Body of pancreas (tissue), 4 donors: Measurements from ENCODE around the gene IGF2BP1. TPM values are rescaled to one million over a fixed set of nuclear protein-coding genes. Genes with fewer than 3 reads are reported as not detected.
"Not testable (repeated sequence)": the region's sequence is repeated elsewhere in the genome, so short reads cannot be mapped to it uniquely, and the experiment has no call there.

Source experiments
- ATAC-seq: fragments of 150-250 bp; one replicate; pipeline ENCODE4 v1.9.1; 2016
- DNase-seq, 4 donors: peaks; one replicate each; pipeline ENCODE4 v3.0.0-alpha.2; 2019
- H3K27ac ChIP-seq, 4 donors: fragments of 200-600 bp; sonication (generic); 1 replicate in 3 of 4; 2 replicates in 1 of 4; pipeline versions ENCODE4 v1.5.1 to v1.6.1; 2016 to 2019; ENCODE audit warnings: mild to moderate bottlenecking in 1 of 4, mixed read lengths in 1 of 4, moderate library complexity in 1 of 4
- H3K27me3 ChIP-seq, 2 donors: fragments of 200-600 bp; sonication (generic); one replicate each; pipeline ENCODE4 v1.6.0; 2016; ENCODE audit warnings: mild to moderate bottlenecking in 1 of 2
- H3K36me3 ChIP-seq, 2 donors: fragments of 200-600 bp; sonication (generic); replicated peaks in 1 of 2; 2 replicates each; pipeline ENCODE4 v1.5.1; 2016; ENCODE audit warnings: low read depth in 2 of 2; ENCODE audit not compliant: insufficient read depth in 1 of 2
- H3K4me1 ChIP-seq: fragments of 200-600 bp; sonication (generic); one replicate; pipeline ENCODE4 v1.6.0; 2016
- H3K4me3 ChIP-seq, 2 donors: fragments of 200-600 bp; sonication (generic); 1 replicate in 1 of 2; 2 replicates in 1 of 2; pipeline ENCODE4 v1.5.1; 2016 to 2019
- H3K9me3 ChIP-seq, 3 donors: fragments of 200-600 bp; sonication (generic); 1 replicate in 2 of 3; 2 replicates in 1 of 3; pipeline ENCODE4 v1.5.1; 2016
- POLR2A ChIP-seq, 3 donors: fragments of 450-650 bp; IDR thresholded peaks; one replicate each; pipeline ENCODE4 v1.6.1; 2016; ENCODE audit warnings: antibody characterized with exemption in 3 of 3, mild to moderate bottlenecking in 2 of 3
- WGBS, 2 donors: methylation state at CpG; one replicate each; pipeline ENCODE4 v1.1.5; 2017; 5-methylcytosine and 5-hydroxymethylcytosine counted together
- intact Hi-C: fragments of 100-400 bp; cut with DNase I; formaldehyde crosslinking; loops from one replicate; pipeline ENCODE4 v1.15.1; 2023
- total RNA-seq, 2 donors: library from RNA; depleted of rRNA; stranded (reverse); fragments of >200 nt; gene quantifications; one replicate each; pipeline ENCODE4 v1.1.0, GENCODE V29; 2016
- TF ChIP-seq, protein P1 (sequence below), 7 experiments: fragments of 450-650 bp in 4 of 7; fragments of 200-600 bp in 3 of 7; sonication (generic) in 3 of 7; IDR thresholded peaks; one replicate each; pipeline ENCODE4 v1.5.1; 2016 to 2019; ENCODE audit warnings: antibody characterized with exemption in 7 of 7

IGF2BP1 gene
- total RNA-seq, 2 donors from 2014 or later, result not detected

- Histone ChIP-seq H3K27me3 (no peaks in the 10 kb centered on the region), H3K9me3 (no peaks in the 10 kb centered on the region), H3K27ac (no peak overlapping the region), H3K4me1 (no peaks in the 10 kb centered on the region), H3K4me3 (no peak overlapping the region), H3K36me3 (no peaks in the 10 kb centered on the region)
- ATAC-seq, result no peak
- TF ChIP-seq POLR2A (IDR thresholded peaks at IDR 0.05), result no peak
- TF ChIP-seq, protein P1, sequence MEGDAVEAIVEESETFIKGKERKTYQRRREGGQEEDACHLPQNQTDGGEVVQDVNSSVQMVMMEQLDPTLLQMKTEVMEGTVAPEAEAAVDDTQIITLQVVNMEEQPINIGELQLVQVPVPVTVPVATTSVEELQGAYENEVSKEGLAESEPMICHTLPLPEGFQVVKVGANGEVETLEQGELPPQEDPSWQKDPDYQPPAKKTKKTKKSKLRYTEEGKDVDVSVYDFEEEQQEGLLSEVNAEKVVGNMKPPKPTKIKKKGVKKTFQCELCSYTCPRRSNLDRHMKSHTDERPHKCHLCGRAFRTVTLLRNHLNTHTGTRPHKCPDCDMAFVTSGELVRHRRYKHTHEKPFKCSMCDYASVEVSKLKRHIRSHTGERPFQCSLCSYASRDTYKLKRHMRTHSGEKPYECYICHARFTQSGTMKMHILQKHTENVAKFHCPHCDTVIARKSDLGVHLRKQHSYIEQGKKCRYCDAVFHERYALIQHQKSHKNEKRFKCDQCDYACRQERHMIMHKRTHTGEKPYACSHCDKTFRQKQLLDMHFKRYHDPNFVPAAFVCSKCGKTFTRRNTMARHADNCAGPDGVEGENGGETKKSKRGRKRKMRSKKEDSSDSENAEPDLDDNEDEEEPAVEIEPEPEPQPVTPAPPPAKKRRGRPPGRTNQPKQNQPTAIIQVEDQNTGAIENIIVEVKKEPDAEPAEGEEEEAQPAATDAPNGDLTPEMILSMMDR (IDR thresholded peaks at IDR 0.05), result no peak
- intact Hi-C loops, result no loop called here
- 88% methylated on average over 7 of the region's 7 CpGs for WGBS, 2 donors
- DNase-seq, result no peak
Observed at GRCh38 chr17:49089094-49089493, 91.9 kb downstream of the IGF2BP1 start.

DNA sequence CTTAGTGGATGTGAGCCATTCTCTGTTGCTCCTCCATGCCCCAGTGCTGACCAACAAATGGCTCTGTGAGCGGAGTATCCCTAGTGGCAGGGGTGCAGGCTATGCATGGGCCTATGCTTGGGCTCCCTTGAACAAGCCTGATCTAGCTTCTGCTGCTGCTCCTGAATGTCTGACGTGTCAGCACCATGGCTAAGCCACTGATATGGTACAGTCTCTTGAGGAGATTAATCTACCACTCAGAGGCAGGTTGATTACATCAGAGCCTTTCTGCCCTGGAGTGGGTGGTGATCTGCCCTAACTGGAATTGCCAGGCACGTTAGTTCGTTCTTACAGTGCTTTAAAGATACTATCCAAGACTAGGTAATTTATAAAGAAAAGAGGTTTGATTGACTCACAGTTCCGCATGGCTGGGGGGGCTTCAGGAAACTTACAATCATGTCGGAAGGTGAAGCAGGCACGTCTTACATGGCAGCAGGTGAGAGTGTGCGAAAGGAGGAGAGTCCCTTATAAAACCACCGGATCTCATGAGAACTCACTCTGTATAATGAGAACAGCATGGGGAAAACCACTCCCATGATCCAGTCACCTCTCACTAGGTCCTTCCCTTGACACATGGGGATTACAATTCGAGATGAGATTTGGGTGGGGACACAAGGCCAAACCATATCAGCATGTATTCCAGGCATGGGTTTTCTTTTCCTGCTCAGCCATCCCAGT, 93.9 kb downstream of the IGF2BP1 start:
- Histone ChIP-seq H3K9me3 (no peaks in the 10 kb centered on the region), H3K27ac (no peak overlapping the region), H3K4me1 (no peaks in the 10 kb centered on the region), H3K36me3 (no peaks in the 10 kb centered on the region), H3K4me3 (no peak overlapping the region), H3K27me3 (no peaks in the 10 kb centered on the region)
- DNase-seq (no peak), ATAC-seq (no peak)
- intact Hi-C loops, result no loop called here
- no peak for TF ChIP-seq POLR2A (IDR thresholded peaks at IDR 0.05)
- TF ChIP-seq, protein P1 (IDR thresholded peaks at IDR 0.05), result no peak
- 78 to 79% methylated on average over 9 to 10 of the region's 10 CpGs for WGBS, 2 donors

GRCh38 chr17:49093131-49093530, 95.9 kb downstream of the IGF2BP1 start:
- Histone ChIP-seq H3K4me3 (no peak overlapping the region), H3K27me3 (no peaks in the 10 kb centered on the region), H3K36me3 (no peaks in the 10 kb centered on the region), H3K9me3 (no peaks in the 10 kb centered on the region), H3K27ac (no peak overlapping the region), H3K4me1 (no peaks in the 10 kb centered on the region)
- 40 to 48% methylated on average over 10 of the region's 10 CpGs for WGBS, 2 donors
- DNase-seq, result peak in 1 of 4 donors; percentile 5
- no peak for TF ChIP-seq POLR2A (IDR thresholded peaks at IDR 0.05)
- TF ChIP-seq, protein P1 (IDR thresholded peaks at IDR 0.05), result no peak
- no peak for ATAC-seq
- intact Hi-C loops, result no loop called here

GRCh38 chr17:49100601-49101000, 103.4 kb downstream of the IGF2BP1 start:
- Histone ChIP-seq H3K27ac (no peak overlapping the region), H3K36me3 (no peaks in the 10 kb centered on the region), H3K4me3 (no peak overlapping the region), H3K9me3 (no peaks in the 10 kb centered on the region), H3K27me3 (no peaks in the 10 kb centered on the region), H3K4me1 (peaks cover 13% of the 10 kb centered on the region)
- no peak for DNase-seq
- TF ChIP-seq, protein P1 (IDR thresholded peaks at IDR 0.05), result no peak
- TF ChIP-seq POLR2A (IDR thresholded peaks at IDR 0.05), result no peak
- intact Hi-C loops, result no loop called here
- no peak for ATAC-seq

DNA sequence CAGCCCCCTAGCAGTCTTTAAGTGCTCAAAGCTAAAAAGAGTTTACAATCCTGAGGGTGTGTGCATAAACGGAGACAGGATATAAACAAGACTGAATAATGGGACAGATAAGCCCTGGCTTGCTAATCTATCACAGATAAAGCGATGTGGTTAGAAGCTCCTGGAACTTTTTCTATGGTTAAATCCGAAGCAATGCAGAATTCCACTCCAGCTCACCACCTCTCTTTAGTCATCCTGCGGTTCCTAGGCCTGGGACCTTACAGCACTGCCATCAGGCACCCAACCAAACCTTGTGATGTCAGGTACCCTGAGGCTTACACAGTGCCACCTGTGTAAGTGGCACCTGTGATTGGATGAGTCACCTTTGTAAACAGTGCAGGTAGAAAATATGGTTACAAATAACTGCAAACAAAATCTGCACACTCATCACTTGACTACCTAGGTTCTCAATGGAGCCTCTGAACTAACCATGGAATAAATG, 103.9 kb downstream of the IGF2BP1 start:
- no peaks in the 10 kb centered on the region for H3K9me3 ChIP-seq
- H3K27ac ChIP-seq, result peak overlapping the region in 1 of 4 donors; percentile 9
- TF ChIP-seq, protein P1 (IDR thresholded peaks at IDR 0.05), result no peak
- no peak for TF ChIP-seq POLR2A (IDR thresholded peaks at IDR 0.05)
- ATAC-seq (peak; percentile 97), DNase-seq (peak; percentile 41 to 84 (median 66))
- no peaks in the 10 kb centered on the region for H3K27me3 ChIP-seq
- intact Hi-C loops, result no loop called here
- H3K4me3 ChIP-seq, result no peak overlapping the region
- no peaks in the 10 kb centered on the region for H3K36me3 ChIP-seq
- H3K4me1 ChIP-seq, result peaks cover 16% of the 10 kb centered on the region
- WGBS, 2 donors, result 41 to 46% methylated on average over 4 of the region's 4 CpGs

DNA sequence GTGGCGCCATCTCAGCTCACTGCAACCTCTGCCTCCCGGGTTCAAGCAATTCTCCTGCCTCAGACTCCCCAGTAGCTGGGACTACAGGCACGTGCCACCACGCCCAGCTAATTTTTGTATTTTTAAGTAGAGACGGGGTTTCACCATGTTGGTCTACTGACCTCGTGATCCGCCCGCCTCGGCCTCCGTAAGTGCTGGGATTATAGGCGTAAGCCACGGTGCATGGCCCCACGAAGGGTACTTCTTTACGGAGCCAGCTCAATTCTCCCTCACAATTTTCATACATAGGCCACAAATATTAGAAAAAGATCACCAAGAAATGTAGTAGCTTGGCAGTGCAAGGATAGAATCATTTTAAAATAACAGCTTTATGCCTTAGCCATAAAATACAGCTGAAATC, 106.2 kb downstream of the IGF2BP1 start:
- H3K9me3 ChIP-seq, H3K27me3 ChIP-seq, H3K27ac ChIP-seq, intact Hi-C loops, H3K36me3 ChIP-seq, H3K4me3 ChIP-seq, ATAC-seq, DNase-seq: not testable (repeated sequence)
- WGBS, 2 donors, result 95 to 97% methylated on average over 14 of the region's 14 CpGs
- peaks cover 38% of the 10 kb centered on the region for H3K4me1 ChIP-seq
